GM12878 (cell line): ENCODE data around the gene ZNF30. TPM values are rescaled to one million over a fixed set of nuclear protein-coding genes. Genes with fewer than 3 reads are reported as not detected.

Experiments
- ATAC-seq: fragments of 200-7000 bp; cut with Tn5 transposase; 3 replicates; pipeline ENCODE4 v1.9.1; 2020; ENCODE audit warnings: mild to moderate bottlenecking, moderate library complexity
- BruUV-seq: library from RNA; stranded (reverse); fragments of 400-500 nt; replicated peaks from 2 replicates; lab custom pipeline; 2021; lab: Mats Ljungman, UMichigan
- CTCF ChIA-PET: fragments of 300-600 bp; sonication (Branson Sonifier 250); formaldehyde crosslinking; extraction: SDS; loops from one replicate; lab custom pipeline; 2021; ENCODE audit warnings: inconsistent platforms; lab: Yijun Ruan, JAX
- POLR2A ChIA-PET: fragments of 350-600 bp; formaldehyde crosslinking; extraction: SDS; loops from one replicate; lab custom pipeline; 2021; ENCODE audit warnings: inconsistent platforms; lab: Charles Lee
- RAD21 ChIA-PET: fragments of 300-600 bp; sonication (Branson Sonifier 250); formaldehyde crosslinking; loops from one replicate; lab custom pipeline; 2023; ENCODE audit warnings: antibody characterized with exemption; ENCODE audit not compliant: unreplicated experiment; lab: Charles Lee
- SMC1A ChIA-PET: fragments of 300-600 bp; sonication (Branson Sonifier 250); formaldehyde crosslinking; loops from one replicate; lab custom pipeline; 2023; ENCODE audit not compliant: unreplicated experiment, uncharacterized antibody; lab: Charles Lee
- DNase-seq: peaks from one replicate; pipeline ENCODE4 v3.0.0-alpha.2; 2011; ENCODE audit warnings: low read depth, low spot score
- FAIRE-seq: peaks from 3 replicates; lab custom pipeline; 2011; peaks lifted over from hg19 to GRCh38; lab: Jason Lieb, UNC
- H2AFZ ChIP-seq: 2 replicates; pipeline ENCODE4 v1.6.0; 2011; ENCODE audit warnings: low read depth, low read length, control low read depth; ENCODE audit not compliant: control insufficient read depth
- H3K27ac ChIP-seq: 2 replicates; pipeline ENCODE4 v1.5.1; 2011; ENCODE audit warnings: control low read depth; ENCODE audit not compliant: control insufficient read depth, insufficient read depth
- H3K27me3 ChIP-seq, 2 experiments: replicated peaks in 1 of 2; 2 replicates each; pipeline versions ENCODE4 v1.6.0 to v1.6.1; 2011; ENCODE audit warnings: low read length in 1 of 2; ENCODE audit not compliant: control insufficient read depth in 2 of 2, insufficient read depth in 2 of 2
- H3K36me3 ChIP-seq, 2 experiments: 2 replicates each; pipeline ENCODE4 v1.5.1; 2011; ENCODE audit warnings: low read length in 1 of 2; ENCODE audit not compliant: control insufficient read depth in 2 of 2, insufficient read depth in 2 of 2
- H3K4me1 ChIP-seq: 2 replicates; pipeline ENCODE4 v1.6.1; 2011; ENCODE audit warnings: mild to moderate bottlenecking, low read length, moderate library complexity, mixed read lengths; ENCODE audit not compliant: control insufficient read depth, insufficient read depth
- H3K4me2 ChIP-seq: 2 replicates; pipeline ENCODE4 v1.6.0; 2011; ENCODE audit warnings: control low read depth; ENCODE audit not compliant: control insufficient read depth, insufficient read depth
- H3K4me3 ChIP-seq: fragments of 200-600 bp; sonication (generic); 2 replicates; pipeline ENCODE4 v1.5.1; 2016
- H3K79me2 ChIP-seq: 2 replicates; pipeline ENCODE4 v1.6.0; 2011; ENCODE audit warnings: low read length; ENCODE audit not compliant: control insufficient read depth, insufficient read depth
- H3K9ac ChIP-seq: 2 replicates; pipeline ENCODE4 v1.8.0; 2011; ENCODE audit warnings: low read length, control low read depth, mixed read lengths; ENCODE audit not compliant: control insufficient read depth, insufficient read depth
- H3K9me3 ChIP-seq: replicated peaks from 3 replicates; pipeline ENCODE4 v1.5.1; 2011; ENCODE audit warnings: mild to moderate bottlenecking, low read length; ENCODE audit not compliant: control insufficient read depth, insufficient read depth
- H4K20me1 ChIP-seq: 2 replicates; pipeline ENCODE4 v1.6.0; 2011; ENCODE audit not compliant: control insufficient read depth, insufficient read depth
- BCL11A ChIP-seq: IDR thresholded peaks from 2 replicates; pipeline ENCODE4 v1.6.1; 2011; ENCODE audit warnings: low read depth, low read length
- BMI1 ChIP-seq: fragments of 450-650 bp; IDR thresholded peaks from 2 replicates; pipeline ENCODE4 v1.6.1; 2016; ENCODE audit warnings: mild to moderate bottlenecking, moderate library complexity, borderline replicate concordance
- CBX5 ChIP-seq: sonication (generic); IDR thresholded peaks from 2 replicates; pipeline ENCODE4 v1.6.1; 2016; ENCODE audit warnings: low read depth, moderate library complexity, mild to moderate bottlenecking, inconsistent platforms
- FOXM1 ChIP-seq: IDR thresholded peaks from 2 replicates; pipeline ENCODE4 v1.6.1; 2012; ENCODE audit warnings: low read depth, mild to moderate bottlenecking, inconsistent platforms, low read length, moderate library complexity
- POLR2AphosphoS2 ChIP-seq: IDR thresholded peaks from 2 replicates; pipeline ENCODE4 v1.6.1; 2011; ENCODE audit warnings: low read depth, mild to moderate bottlenecking, low read length, improper control_type of control experiment, moderate library complexity
- SIN3A ChIP-seq: IDR thresholded peaks from 2 replicates; pipeline ENCODE4 v1.6.1; 2012; ENCODE audit warnings: low read depth, low read length, improper control_type of control experiment
- SMAD5 ChIP-seq: IDR thresholded peaks from 2 replicates; pipeline ENCODE4 v1.6.1; 2016; ENCODE audit warnings: antibody characterized with exemption, low read depth
- SREBF1 ChIP-seq: IDR thresholded peaks from 2 replicates; pipeline ENCODE4 v1.6.1; 2012; ENCODE audit warnings: mild to moderate bottlenecking, low read length
- TCF3 ChIP-seq: IDR thresholded peaks from 2 replicates; pipeline ENCODE4 v1.6.1; 2012; ENCODE audit warnings: low read depth, mild to moderate bottlenecking, low read length, borderline replicate concordance; ENCODE audit not compliant: insufficient read depth
- WGBS: methylation state at CpG from one replicate; pipeline ENCODE4 v1.1.6; 2016; ENCODE audit warnings: low lambda C conversion rate; ENCODE audit not compliant: insufficient replicate concordance, insufficient coverage; ENCODE audit errors: missing lambda C conversion rate; 5-methylcytosine and 5-hydroxymethylcytosine counted together
- in situ Hi-C: fragments of 300-500 bp; cut with MboI; formaldehyde crosslinking; loops from 9 replicates; pipeline ENCODE4 v1.14.3; 2018; ENCODE audit warnings: mixed read lengths
- intact Hi-C: fragments of 100-400 bp; cut with micrococcal nuclease; formaldehyde crosslinking; loops from one replicate; pipeline ENCODE4 v1.14.2; 2022; ENCODE audit not compliant: unreplicated experiment
- polyA plus RNA-seq, 11 experiments: library from polyadenylated mRNA; depleted of rRNA in 4 of 11; unstranded in 6 of 11; stranded (reverse) in 5 of 11; fragments of >200 nt; fragmentation: Nextera tagmentation in 4 of 11; fragmentation: Illumina TruSeq in 1 of 11; extraction: Ambion mirVana in 4 of 11; extraction: Trizol in 1 of 11; gene quantifications; 1 replicate in 1 of 11; 2 replicates in 10 of 11; pipeline versions ENCODE4 v1.2.1 to v1.2.3, GENCODE V29; 2011 to 2016; ENCODE audit warnings: inconsistent platforms in 2 of 11, missing spikeins in 2 of 11, low read depth in 1 of 11
- total RNA-seq, 4 experiments: library from RNA; depleted of rRNA in 3 of 4; stranded (reverse); fragments of >200 nt in 3 of 4; fragmentation: Illumina TruSeq in 1 of 4; extraction: Trizol in 1 of 4; gene quantifications; 2 replicates each; pipeline versions ENCODE4 v1.2.1 to v1.2.3, GENCODE V29; 2013 to 2021
- TF ChIP-seq, protein P1 (sequence below): IDR thresholded peaks from 2 replicates; pipeline ENCODE4 v1.6.1; 2011; ENCODE audit warnings: borderline replicate concordance, low read depth, mild to moderate bottlenecking, moderate library complexity, low read length; ENCODE audit not compliant: insufficient read depth, poor library complexity, severe bottlenecking
- TF ChIP-seq, protein P2 (sequence below): fragments of 150-350 bp; IDR thresholded peaks from 2 replicates; pipeline ENCODE4 v1.6.1; 2014; ENCODE audit warnings: mild to moderate bottlenecking, low read depth, low read length
- TF ChIP-seq, protein P3 (sequence below): IDR thresholded peaks from 2 replicates; pipeline ENCODE4 v1.6.1; 2012; ENCODE audit warnings: mild to moderate bottlenecking, low read depth, low read length
- TF ChIP-seq, protein P4 (sequence below): IDR thresholded peaks from 2 replicates; pipeline ENCODE4 v1.6.1; 2012; ENCODE audit warnings: low read length, inconsistent platforms

The ZNF30 gene
- total and polyA plus RNA-seq, 10 of the 15 experiments (the other 5 are each of a cell fraction or from before 2014, with no cell fraction given): 0.85 to 2.3 (median 1.3) TPM

DNA sequence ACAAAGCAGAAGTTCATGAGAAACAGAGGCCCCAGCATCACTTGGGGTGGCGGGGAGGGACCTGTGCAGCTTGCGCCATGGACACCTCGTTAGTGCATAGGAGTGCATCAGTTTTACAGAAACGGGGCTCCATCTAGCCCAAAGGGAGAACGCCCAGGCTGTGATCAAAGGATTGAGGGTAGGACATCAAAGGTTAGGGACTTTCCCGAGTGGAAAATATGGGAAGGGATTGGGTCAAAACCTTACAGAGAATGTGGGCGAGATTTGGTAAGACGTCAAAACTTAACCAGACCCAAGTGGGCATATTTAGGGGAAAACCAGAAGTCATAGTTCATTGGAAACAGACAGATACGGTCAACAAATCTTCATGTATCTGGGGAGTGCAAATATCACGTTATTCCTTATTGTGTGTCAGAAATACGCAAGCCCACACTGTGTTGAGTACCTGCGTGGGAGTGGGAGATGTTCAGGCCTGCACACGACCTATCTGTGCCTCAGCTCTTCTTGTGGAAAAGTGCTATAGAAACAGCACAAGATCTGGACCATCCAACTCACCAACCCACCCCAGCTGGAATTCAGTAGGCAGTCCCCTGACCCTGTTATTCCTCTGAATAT, 64.0 kb downstream of the ZNF30 start (continued):
- TF ChIP-seq FOXM1: no peak; the same call in 1 of the 2 replicates
- TF ChIP-seq, protein P1, sequence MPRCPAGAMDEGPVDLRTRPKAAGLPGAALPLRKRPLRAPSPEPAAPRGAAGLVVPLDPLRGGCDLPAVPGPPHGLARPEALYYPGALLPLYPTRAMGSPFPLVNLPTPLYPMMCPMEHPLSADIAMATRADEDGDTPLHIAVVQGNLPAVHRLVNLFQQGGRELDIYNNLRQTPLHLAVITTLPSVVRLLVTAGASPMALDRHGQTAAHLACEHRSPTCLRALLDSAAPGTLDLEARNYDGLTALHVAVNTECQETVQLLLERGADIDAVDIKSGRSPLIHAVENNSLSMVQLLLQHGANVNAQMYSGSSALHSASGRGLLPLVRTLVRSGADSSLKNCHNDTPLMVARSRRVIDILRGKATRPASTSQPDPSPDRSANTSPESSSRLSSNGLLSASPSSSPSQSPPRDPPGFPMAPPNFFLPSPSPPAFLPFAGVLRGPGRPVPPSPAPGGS: no peak
- TF ChIP-seq BCL11A: peak; percentile 46; the same call in 1 of the 2 replicates
- no peak for TF ChIP-seq SREBF1
- no peak for TF ChIP-seq SIN3A
- TF ChIP-seq SMAD5: no peak
- no peak for TF ChIP-seq POLR2AphosphoS2

DNA sequence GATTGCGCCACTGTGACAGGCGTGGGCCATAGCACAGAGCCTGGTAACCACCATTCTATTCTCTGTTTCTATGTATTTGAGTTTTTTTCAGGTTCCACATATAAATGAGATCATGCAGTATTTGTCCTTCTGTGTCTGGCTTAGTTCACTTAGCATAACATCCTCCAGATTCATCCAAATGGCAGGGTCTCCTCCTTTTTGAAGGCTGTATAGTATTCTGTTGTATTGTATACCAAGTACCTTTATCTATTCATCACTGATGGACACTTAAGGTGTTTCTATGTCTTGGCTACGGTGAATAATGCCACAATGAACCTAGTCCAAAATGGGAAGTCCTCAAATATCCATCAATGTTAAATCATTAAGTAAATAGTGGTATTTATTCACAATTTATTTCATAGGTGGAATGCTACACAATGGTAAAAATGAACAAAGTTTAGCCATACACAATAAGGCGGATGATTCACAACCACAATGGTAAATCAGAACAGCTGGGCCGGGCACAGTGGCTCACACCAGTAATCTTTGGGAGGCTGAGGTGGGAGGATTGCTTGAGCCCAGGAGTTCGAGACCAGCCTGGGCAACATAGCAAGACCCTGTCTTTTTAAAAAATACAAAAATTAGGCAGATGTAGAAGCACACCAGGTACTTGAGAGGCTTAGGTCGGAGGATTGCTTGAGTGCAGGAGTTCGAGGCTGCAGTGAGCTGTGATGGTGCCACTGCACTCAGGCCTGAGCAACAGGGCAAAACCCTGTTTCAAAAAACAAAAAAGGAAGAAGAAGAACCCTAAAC, 65.0 kb downstream of the ZNF30 start:
- in situ Hi-C loops: no loop called here
- Histone ChIP-seq H3K79me2 (no peaks in the 10 kb centered on the region), H3K36me3 (no peaks in the 10 kb centered on the region), H3K4me1 (peaks cover 4% of the 10 kb centered on the region; the same call in 1 of the 2 replicates), H3K9me3 (no peaks in the 10 kb centered on the region; the same call in 2 of the 3 replicates), H3K9ac (no peak overlapping the region), H2AFZ (no peak overlapping the region), H3K27ac (no peak overlapping the region), H4K20me1 (no peaks in the 10 kb centered on the region), H3K4me2 (no peak overlapping the region), H3K4me3 (no peak overlapping the region), H3K27me3 (no peaks in the 10 kb centered on the region)
- ChIA-PET SMC1A (interaction anchor here (0.7 to 1.4 kb wide), 2 partner anchors 12 to 18 kb away, joined by 3 read pairs; no protein-coding TSS in a partner anchor), CTCF (interaction anchor here (2.0 to 4.6 kb wide), 2 partner anchors 10 to 19 kb away, joined by 6 to 26 read pairs; no protein-coding TSS in a partner anchor), RAD21 (interaction anchor here (1.7 to 3.4 kb wide), 2 partner anchors 8 to 12 kb away, joined by 3 to 33 read pairs; partner anchors contain the start of gene GRAMD1A), POLR2A (interaction anchor here (1.3 to 3.1 kb wide), 2 partner anchors 9 to 20 kb away, joined by 3 to 38 read pairs; partner anchors contain the start of gene GRAMD1A)
- intact Hi-C loops: no loop called here
- no TSS peak for BruUV-seq
- DNase-seq: no peak
- no peak for ATAC-seq
- no peak for FAIRE-seq
- WGBS: 80% methylated on average over 8 of the region's 8 CpGs
- TF ChIP-seq CBX5 (no peak), BMI1 (no peak), TCF3 (no peak)
- TF ChIP-seq, protein P2, sequence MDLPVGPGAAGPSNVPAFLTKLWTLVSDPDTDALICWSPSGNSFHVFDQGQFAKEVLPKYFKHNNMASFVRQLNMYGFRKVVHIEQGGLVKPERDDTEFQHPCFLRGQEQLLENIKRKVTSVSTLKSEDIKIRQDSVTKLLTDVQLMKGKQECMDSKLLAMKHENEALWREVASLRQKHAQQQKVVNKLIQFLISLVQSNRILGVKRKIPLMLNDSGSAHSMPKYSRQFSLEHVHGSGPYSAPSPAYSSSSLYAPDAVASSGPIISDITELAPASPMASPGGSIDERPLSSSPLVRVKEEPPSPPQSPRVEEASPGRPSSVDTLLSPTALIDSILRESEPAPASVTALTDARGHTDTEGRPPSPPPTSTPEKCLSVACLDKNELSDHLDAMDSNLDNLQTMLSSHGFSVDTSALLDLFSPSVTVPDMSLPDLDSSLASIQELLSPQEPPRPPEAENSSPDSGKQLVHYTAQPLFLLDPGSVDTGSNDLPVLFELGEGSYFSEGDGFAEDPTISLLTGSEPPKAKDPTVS: no peak
- TF ChIP-seq, protein P3, sequence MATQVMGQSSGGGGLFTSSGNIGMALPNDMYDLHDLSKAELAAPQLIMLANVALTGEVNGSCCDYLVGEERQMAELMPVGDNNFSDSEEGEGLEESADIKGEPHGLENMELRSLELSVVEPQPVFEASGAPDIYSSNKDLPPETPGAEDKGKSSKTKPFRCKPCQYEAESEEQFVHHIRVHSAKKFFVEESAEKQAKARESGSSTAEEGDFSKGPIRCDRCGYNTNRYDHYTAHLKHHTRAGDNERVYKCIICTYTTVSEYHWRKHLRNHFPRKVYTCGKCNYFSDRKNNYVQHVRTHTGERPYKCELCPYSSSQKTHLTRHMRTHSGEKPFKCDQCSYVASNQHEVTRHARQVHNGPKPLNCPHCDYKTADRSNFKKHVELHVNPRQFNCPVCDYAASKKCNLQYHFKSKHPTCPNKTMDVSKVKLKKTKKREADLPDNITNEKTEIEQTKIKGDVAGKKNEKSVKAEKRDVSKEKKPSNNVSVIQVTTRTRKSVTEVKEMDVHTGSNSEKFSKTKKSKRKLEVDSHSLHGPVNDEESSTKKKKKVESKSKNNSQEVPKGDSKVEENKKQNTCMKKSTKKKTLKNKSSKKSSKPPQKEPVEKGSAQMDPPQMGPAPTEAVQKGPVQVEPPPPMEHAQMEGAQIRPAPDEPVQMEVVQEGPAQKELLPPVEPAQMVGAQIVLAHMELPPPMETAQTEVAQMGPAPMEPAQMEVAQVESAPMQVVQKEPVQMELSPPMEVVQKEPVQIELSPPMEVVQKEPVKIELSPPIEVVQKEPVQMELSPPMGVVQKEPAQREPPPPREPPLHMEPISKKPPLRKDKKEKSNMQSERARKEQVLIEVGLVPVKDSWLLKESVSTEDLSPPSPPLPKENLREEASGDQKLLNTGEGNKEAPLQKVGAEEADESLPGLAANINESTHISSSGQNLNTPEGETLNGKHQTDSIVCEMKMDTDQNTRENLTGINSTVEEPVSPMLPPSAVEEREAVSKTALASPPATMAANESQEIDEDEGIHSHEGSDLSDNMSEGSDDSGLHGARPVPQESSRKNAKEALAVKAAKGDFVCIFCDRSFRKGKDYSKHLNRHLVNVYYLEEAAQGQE: no peak
- TF ChIP-seq, protein P4, sequence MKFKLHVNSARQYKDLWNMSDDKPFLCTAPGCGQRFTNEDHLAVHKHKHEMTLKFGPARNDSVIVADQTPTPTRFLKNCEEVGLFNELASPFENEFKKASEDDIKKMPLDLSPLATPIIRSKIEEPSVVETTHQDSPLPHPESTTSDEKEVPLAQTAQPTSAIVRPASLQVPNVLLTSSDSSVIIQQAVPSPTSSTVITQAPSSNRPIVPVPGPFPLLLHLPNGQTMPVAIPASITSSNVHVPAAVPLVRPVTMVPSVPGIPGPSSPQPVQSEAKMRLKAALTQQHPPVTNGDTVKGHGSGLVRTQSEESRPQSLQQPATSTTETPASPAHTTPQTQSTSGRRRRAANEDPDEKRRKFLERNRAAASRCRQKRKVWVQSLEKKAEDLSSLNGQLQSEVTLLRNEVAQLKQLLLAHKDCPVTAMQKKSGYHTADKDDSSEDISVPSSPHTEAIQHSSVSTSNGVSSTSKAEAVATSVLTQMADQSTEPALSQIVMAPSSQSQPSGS: no peak
